Psoas muscle (tissue), 8 donors: Measurements from ENCODE around the gene CYP2W1. TPM values are rescaled to one million over a fixed set of nuclear protein-coding genes. Genes with fewer than 3 reads are reported as not detected.

Experiments
- ATAC-seq, 4 donors: fragments of 200-7000 bp; cut with Tn5 transposase; one replicate each; pipeline ENCODE4 v1.9.1; 2020; ENCODE audit warnings: moderate library complexity in 3 of 4, mild to moderate bottlenecking in 2 of 4
- DNase-seq, 2 donors: peaks; one replicate each; pipeline ENCODE4 v3.0.0-alpha.2; 2020
- H3K27ac ChIP-seq: fragments of 200-600 bp; one replicate; pipeline ENCODE4 v1.8.0; 2022
- H3K27me3 ChIP-seq, 3 donors: fragments of 200-600 bp in 1 of 3; one replicate each; pipeline versions ENCODE4 v1.6.1 to v1.8.0; 2013 to 2022; ENCODE audit warnings: low read length in 2 of 3, mild to moderate bottlenecking in 2 of 3, moderate library complexity in 1 of 3; ENCODE audit not compliant: insufficient read depth in 3 of 3
- H3K36me3 ChIP-seq, 2 donors: fragments of 200-600 bp in 1 of 2; one replicate each; pipeline versions ENCODE4 v1.6.1 to v1.8.0; 2013 to 2022; ENCODE audit warnings: low read depth in 1 of 2, mild to moderate bottlenecking in 1 of 2, moderate library complexity in 1 of 2; ENCODE audit not compliant: insufficient read depth in 1 of 2
- H3K4me1 ChIP-seq: fragments of 200-600 bp; one replicate; pipeline ENCODE4 v1.8.0; 2022
- H3K4me3 ChIP-seq: fragments of 200-600 bp; one replicate; pipeline ENCODE4 v1.8.0; 2022; ENCODE audit warnings: mild to moderate bottlenecking
- H3K9me3 ChIP-seq: fragments of 200-600 bp; one replicate; pipeline ENCODE4 v1.8.0; 2022
- CTCF ChIP-seq: fragments of 200-600 bp; IDR thresholded peaks from one replicate; pipeline ENCODE4 v1.8.0; 2022; ENCODE audit warnings: antibody characterized with exemption
- WGBS, 3 donors: extraction: QIAGEN DNeasy Blood & Tissue Kit; methylation state at CpG; one replicate each; pipeline versions ENCODE4 v1.1.6 to v1.1.7; 2013; 5-methylcytosine and 5-hydroxymethylcytosine counted together
- intact Hi-C, 2 donors: fragments of 100-400 bp; cut with DNase I; formaldehyde crosslinking; loops; one replicate each; pipeline versions ENCODE4 v1.11.0 to v1.14.2; 2022
- polyA plus RNA-seq, 3 donors: library from polyadenylated mRNA; stranded (reverse); fragments of 200-250 nt; gene quantifications; one replicate each; pipeline ENCODE4 v1.2.3, GENCODE V29; 2013
- total RNA-seq, 4 donors: library from RNA; stranded (reverse); fragmentation: NEBNext Ultra II Directional in 2 of 4; extraction: Animal tissue kit (Norgen Biotek cat#: 25700) in 2 of 4; gene quantifications; one replicate each; pipeline versions ENCODE4 v1.2.1 to v1.2.4, GENCODE V29; 2021 to 2023
- donor health status: healthy with polysubstance abuse.
- donor health status: DM: no; HTN: no; CAD: no; lungs with moderate emphysema.
- donor health status: Bipolar disorder and iron deficiency.
- donor health status: healthy.
- donor health status: DM: yes; HTN: yes; CAD: no.
- donor health status: DM: no; HTN: no; CAD: no.
- donor health status: DM: no; HTN: no; CAD: no.
- donor health status: DM: yes; HTN: yes; CAD: no.

Gene CYP2W1
- total and polyA plus RNA-seq, 7 donors: not detected

GRCh38 chr7:991729-992656 is 9.0 kb downstream of the CYP2W1 start:
- no peak for TF ChIP-seq CTCF
- H3K4me3 ChIP-seq: no peak overlapping the region
- H3K27me3 ChIP-seq: peaks cover 0 to 52% (median 17%) of the 10 kb centered on the region in 3 donors
- WGBS, 3 donors: 43 to 60% (median 47%) methylated on average over 33 to 34 of the region's 34 CpGs
- intact Hi-C loops: loop anchor here (2.0 to 10.0 kb wide), 2 partner anchors 183 to 185 kb away; no protein-coding TSS in a partner anchor
- ATAC-seq: no peak
- DNase-seq: no peak
- peaks cover 9% of the 10 kb centered on the region for H3K4me1 ChIP-seq
- no peak overlapping the region for H3K27ac ChIP-seq
- H3K9me3 ChIP-seq: no peaks in the 10 kb centered on the region
- H3K36me3 ChIP-seq: peaks cover 0 to 4% of the 10 kb centered on the region in 2 donors

GRCh38 chr7:992709-993607 is 10.0 kb downstream of the CYP2W1 start:
- ATAC-seq: peak; percentile 98 to 99 (median 98)
- peak; percentile 98 to 99 for DNase-seq
- H3K27ac ChIP-seq: no peak overlapping the region
- no peaks in the 10 kb centered on the region for H3K9me3 ChIP-seq
- peaks cover 9% of the 10 kb centered on the region for H3K4me1 ChIP-seq
- 13 to 19% (median 17%) methylated on average over 30 to 34 of the region's 34 CpGs for WGBS, 3 donors
- no peak overlapping the region for H3K4me3 ChIP-seq
- intact Hi-C loops: loop anchor here (1.0 to 10.0 kb wide), 3 partner anchors 72 to 184 kb away; no protein-coding TSS in a partner anchor
- H3K27me3 ChIP-seq: peaks cover 0 to 42% (median 17%) of the 10 kb centered on the region in 3 donors
- H3K36me3 ChIP-seq: peaks cover 0 to 6% of the 10 kb centered on the region in 2 donors
- peak; percentile 99 for TF ChIP-seq CTCF

DNA sequence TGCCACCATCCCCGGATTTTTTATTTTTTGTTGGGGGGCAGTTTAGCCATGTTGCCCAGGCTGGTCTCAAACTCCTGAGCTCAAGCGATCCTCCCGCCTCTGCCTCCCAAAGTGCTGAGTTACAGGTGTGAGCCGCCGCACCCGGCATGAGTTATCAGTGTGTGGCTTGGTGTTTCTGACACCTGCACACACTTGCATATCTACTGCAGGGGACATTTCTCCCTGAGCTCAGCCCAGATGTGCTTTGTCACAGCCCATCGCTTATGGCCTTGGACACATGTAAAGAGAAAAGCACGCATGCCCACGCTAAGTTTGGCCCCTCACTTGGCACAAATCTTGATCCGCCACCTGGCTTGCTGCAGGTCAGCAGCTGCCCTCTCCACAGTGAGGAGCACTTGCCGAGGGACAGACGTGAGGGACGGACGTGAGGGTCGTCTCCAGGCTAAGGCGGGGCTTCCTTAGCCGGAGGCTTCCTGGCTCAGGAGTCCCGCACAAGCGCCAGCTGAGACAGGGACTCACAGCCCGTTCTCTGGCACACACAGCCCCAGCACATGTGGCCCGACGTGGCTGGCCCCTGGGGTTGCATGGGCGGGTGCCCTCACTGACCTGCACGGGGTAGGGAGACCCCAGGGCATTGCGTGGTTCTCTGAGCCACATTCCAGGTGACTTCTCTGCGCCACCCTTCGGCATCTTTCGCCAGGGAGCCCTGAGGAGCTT is 11.8 kb downstream of the CYP2W1 start:
- H3K27me3 ChIP-seq: peaks cover 0 to 25% (median 11%) of the 10 kb centered on the region in 3 donors
- H3K36me3 ChIP-seq: peaks cover 0 to 6% of the 10 kb centered on the region in 2 donors
- TF ChIP-seq CTCF: no peak
- peaks cover 9% of the 10 kb centered on the region for H3K4me1 ChIP-seq
- no peaks in the 10 kb centered on the region for H3K9me3 ChIP-seq
- WGBS, 3 donors: 65 to 77% (median 66%) methylated on average over 26 to 28 of the region's 28 CpGs
- H3K27ac ChIP-seq: no peak overlapping the region
- H3K4me3 ChIP-seq: no peak overlapping the region
- ATAC-seq (no peak), DNase-seq (no peak)
- intact Hi-C loops: loop anchor here in 1 of 2 donors (10.0 kb wide), 1 partner anchor 180 kb away; no protein-coding TSS in a partner anchor

- DNase-seq: no peak
Observed at GRCh38 chr7:995571-995970, 12.6 kb downstream of the CYP2W1 start.

More at GRCh38 chr7:995571-995970, 12.6 kb downstream of the CYP2W1 start:
- intact Hi-C loops: loop anchor here in 1 of 2 donors (10.0 kb wide), 1 partner anchor 179 kb away; no protein-coding TSS in a partner anchor
- WGBS, 3 donors: 90 to 91% (median 91%) methylated on average over 14 of the region's 14 CpGs
- Histone ChIP-seq H3K27ac (no peak overlapping the region), H3K9me3 (no peaks in the 10 kb centered on the region), H3K4me1 (peaks cover 6% of the 10 kb centered on the region), H3K36me3 (peaks cover 0 to 6% of the 10 kb centered on the region in 2 donors), H3K4me3 (no peak overlapping the region), H3K27me3 (peaks cover 0 to 23% (median 8%) of the 10 kb centered on the region in 3 donors)
- no peak for TF ChIP-seq CTCF
- no peak for ATAC-seq
